Ecto neural progenitor cell (in vitro differentiated cells): ENCODE data around the gene CBX8.

ENCODE experiments used
- DNase-seq: peaks from one replicate; pipeline ENCODE4 v3.0.0-alpha.2; 2018; ENCODE audit warnings: low spot score

CBX8 gene

GRCh38 chr17:79835470-79835899, 38.6 kb upstream of the CBX8 start:
- peak; percentile 81 for DNase-seq

- DNase-seq, result peak; percentile 93
These were observed 37.9 kb upstream of the CBX8 start for GRCh38 chr17:79834565-79835469.

GRCh38 chr17:79833744-79834564, 37.1 kb upstream of the CBX8 start:
- DNase-seq, result peak; percentile 74

DNA sequence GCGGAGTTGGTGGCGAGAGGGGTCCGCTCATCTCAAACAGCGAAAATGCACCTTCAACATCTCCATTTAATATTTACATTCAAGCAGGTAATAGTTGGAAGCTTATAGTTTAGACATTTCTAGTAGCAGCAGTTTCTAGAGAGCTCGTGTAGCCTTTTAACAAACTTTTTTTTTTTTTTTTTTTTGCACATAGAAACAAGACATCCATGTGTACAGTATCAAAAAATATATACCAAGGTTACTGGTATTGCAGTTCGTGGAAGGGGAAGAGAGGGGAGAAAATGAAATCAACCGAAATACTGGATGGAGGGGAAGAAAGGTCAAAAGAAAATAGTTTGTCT, 36.2 kb upstream of the CBX8 start:
- no peak for DNase-seq

DNA sequence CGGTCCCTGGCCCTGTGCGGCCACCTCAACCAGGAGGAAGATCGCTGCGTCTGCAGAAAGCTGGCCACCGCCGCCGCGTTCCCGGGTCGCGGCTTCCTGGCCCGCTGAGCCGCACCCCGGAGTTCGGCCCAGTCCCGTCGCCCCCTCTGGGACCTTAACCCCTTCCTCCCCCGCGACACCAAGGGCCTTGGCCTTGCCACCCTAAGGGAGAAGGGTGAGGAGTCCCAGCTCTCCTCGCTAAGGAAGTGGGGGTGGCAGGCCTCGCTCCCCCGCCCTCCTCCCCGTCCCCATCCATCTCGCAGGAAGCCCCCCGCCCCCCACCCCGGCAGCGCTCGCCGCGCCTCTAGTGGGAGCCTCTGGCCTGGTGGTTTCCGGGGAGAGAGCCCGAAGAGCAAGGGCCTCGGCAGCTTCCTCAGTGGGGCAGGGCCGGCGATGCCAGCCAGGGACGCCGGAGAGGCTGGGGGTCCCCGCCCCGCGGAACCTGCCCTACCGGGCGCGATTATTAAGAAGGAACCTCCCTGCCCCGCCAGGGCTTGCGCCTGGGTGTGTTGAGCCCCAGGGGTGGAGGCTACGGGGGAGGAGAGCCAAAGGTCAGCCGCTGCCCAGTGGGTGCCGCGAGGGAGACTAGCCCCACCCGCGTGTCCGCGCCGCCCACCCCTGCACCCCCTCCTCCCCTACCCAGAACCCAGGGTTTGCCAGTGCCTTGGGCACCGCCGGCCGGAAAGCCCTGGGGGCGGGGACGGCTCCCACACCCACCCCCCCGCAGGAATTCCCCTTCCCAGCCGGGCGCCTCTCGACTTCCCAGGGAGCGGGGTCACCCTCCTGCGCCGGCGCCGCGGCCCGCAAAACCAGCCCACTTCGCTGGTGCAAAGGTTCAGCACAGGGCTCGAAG, 35.6 kb upstream of the CBX8 start:
- DNase-seq, result peak; percentile 83

DNA sequence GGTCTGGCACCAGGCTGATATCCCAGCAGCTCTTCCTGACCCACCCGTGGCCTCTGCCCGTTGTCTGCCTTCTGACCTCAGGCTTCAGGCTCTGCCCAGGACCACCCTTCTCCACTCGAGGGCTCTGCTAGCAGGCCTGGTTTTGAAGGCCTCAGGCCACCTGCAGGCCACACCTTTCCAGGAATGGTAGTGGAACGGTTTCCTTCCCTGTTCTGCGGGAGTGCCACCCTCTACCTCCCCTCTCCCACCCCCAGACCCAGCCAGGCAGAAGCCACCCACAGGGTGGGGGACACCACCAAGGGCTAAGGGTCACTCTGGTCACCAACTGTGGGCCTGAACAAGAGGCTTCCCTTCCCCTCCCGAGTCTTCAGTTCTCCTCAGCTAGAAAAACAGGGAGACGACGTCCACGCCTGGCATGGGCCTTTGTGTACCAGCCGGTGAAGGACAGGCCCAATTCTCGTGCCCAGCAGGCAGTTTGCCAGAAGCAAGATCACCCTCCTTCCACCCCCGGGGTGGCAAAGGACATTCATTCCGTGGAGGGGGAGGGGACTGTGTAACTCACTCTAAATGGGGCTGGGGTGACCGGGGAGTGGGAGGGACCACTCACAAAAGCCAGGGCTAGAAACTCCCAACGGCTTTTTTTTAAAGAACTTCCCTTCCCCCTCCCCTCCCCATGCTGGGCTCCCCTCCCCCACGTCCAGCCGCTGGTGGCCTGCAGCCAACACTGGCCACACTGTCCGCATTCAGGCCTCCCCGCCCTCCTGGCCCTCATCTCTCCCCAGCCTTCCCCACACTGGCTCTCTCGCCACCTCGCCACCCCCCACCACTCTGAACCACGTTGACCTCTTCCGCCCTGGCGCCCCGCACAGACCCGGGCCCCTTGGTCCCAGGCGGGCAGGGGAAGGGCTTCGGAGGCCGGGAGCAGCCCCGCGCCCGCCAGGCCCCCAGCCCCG, 34.7 kb upstream of the CBX8 start:
- peak; percentile 87 for DNase-seq

- DNase-seq, result no peak
These were observed 33.9 kb upstream of the CBX8 start for GRCh38 chr17:79830763-79831264.

DNA sequence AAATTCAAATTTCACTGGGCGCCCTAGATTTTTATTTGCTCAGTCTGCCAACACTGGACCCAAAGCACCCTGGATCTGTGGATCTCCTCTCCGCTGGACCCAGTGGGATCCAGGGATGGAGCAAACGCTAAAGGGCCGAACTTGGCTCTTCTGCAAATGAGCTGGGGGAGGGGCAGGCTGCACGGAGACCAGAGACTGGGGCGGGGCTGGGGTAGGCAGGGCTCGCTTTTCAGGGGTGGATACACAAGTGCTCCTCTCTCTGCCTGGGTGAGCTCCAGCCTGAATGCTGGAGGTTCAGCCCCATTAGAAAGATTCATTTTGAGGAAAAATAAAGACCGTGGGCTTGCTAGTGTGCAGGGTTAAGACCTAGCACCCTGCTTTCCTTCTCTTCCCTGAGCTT, 33.4 kb upstream of the CBX8 start:
- DNase-seq, result no peak

GRCh38 chr17:79829457-79829856, 32.6 kb upstream of the CBX8 start:
- no peak for DNase-seq

DNA sequence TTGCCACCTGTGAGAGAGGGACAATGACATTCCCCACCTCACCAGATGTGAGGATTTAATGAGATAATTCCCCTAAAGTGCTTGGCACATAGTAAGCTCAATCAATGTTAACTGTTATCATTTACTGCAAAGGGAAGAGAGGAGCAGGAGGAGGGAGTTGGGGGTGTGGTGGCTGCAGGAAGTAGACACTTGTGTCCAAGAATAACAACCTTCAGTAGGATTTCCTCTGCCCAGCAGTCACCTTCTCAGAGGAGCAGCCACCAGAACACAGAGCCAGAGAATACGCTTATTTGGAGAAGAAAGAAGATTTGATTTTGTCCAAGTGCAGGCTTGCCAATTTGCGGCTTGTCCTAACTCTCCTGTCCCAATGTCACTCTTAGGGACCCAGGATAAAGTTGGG, 32.1 kb upstream of the CBX8 start:
- DNase-seq, result no peak

- DNase-seq, result no peak
These were observed 30.1 kb upstream of the CBX8 start for GRCh38 chr17:79826841-79827578.

DNA sequence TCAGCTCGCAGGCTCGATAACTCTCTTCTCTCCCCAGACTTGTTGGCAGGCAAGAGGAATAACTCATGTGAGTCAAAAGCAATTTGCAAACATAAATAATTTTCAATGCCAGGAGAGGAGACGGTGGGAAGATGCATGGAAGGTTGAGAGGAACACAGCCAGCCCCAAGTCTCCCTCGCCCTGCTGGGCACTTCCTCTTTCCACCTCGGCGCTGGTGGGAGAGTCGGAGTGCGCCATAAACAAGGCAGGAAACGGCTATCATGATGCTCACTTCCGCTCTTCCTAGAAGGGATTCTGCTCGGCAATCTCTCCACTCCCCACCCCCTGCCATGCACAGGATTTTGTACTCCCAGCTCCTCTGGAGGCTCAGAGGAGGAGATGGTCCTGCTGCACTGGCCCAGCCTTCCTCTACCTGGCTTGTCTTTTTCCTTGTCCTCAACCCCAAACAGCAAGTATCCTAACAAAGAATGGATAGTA, 29.4 kb upstream of the CBX8 start:
- DNase-seq, result no peak

- DNase-seq, result no peak
These were observed 28.7 kb upstream of the CBX8 start for GRCh38 chr17:79825580-79825921.

DNA sequence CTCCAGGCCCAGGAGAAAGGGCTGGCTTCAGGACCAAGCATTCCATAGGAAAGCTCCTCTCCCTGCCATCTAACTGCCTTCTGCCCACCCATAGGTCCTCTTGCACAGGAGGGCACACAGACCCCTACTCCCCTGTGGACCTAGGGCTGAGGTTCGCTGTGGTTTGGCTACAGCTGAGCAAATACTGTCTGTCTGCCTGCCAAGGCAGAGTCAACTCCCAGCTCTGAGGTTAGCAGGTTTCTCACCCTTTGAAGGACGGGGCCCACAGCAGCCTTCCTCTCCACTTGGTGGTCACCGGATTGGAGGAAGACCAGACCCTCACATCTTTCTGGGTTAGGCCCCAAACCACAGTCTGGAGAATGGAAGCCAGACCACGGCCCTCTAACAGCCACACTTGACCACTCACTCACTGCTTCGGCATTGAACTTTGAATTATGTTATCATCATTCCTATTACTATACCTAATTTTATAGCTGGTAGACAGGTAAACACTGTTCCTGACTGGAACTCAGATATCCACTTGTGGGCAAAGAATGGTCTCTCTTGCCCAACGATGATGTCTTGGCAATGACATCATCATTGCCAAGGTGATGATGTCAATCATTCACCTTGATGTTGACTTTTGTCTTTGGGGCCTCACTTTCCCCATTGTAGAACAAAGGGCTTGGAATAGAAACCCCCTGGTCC, 28.2 kb upstream of the CBX8 start:
- no peak for DNase-seq

GRCh38 chr17:79824234-79824633, 27.4 kb upstream of the CBX8 start:
- DNase-seq, result no peak

GRCh38 chr17:79822583-79823124, 25.8 kb upstream of the CBX8 start:
- DNase-seq, result no peak

- no peak for DNase-seq
These were observed 24.6 kb upstream of the CBX8 start for GRCh38 chr17:79821331-79822095.

DNA sequence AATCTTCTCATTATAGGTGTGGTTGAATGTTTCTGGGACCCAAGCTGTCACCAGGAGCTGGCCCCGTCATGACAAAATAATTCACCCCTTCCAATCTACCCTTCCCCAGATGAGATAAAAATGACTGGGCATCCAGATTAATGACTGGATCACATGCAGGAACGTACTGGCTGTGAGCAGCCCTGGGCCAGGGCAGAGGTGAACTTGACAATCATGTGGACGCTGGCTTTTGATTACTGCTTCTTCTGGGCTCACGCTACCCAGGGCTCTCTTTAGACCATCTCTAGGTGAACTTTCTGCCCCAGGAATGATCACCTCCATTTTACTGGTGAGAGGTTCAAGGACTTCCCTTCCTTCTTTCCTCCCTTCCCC, 24.1 kb upstream of the CBX8 start:
- DNase-seq, result no peak
